ENCODE data around the gene WWC2.

- no peak for TF ChIP-seq REPIN1 (tag by site-specific recombination; IDR thresholded peaks at IDR 0.05; ENCODE audit: low read depth)
- TF ChIP-seq, protein P1, sequence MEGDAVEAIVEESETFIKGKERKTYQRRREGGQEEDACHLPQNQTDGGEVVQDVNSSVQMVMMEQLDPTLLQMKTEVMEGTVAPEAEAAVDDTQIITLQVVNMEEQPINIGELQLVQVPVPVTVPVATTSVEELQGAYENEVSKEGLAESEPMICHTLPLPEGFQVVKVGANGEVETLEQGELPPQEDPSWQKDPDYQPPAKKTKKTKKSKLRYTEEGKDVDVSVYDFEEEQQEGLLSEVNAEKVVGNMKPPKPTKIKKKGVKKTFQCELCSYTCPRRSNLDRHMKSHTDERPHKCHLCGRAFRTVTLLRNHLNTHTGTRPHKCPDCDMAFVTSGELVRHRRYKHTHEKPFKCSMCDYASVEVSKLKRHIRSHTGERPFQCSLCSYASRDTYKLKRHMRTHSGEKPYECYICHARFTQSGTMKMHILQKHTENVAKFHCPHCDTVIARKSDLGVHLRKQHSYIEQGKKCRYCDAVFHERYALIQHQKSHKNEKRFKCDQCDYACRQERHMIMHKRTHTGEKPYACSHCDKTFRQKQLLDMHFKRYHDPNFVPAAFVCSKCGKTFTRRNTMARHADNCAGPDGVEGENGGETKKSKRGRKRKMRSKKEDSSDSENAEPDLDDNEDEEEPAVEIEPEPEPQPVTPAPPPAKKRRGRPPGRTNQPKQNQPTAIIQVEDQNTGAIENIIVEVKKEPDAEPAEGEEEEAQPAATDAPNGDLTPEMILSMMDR (tag by site-specific recombination; IDR thresholded peaks at IDR 0.05) = no peak
- TF ChIP-seq ZNF335 (tag by site-specific recombination; conservative IDR thresholded peaks at IDR 0.05) = no peak
- no peak for TF ChIP-seq ZNF274 (IDR thresholded peaks at IDR 0.05; ENCODE audit: low read length)
- TF ChIP-seq ZNF274 (tag by site-specific recombination; IDR thresholded peaks at IDR 0.05; ENCODE audit: borderline replicate concordance) = no peak
- TF ChIP-seq ZNF324 (tag by site-specific recombination; IDR thresholded peaks at IDR 0.05) = no peak
- TF ChIP-seq ZNF585B (tag by site-specific recombination; IDR thresholded peaks at IDR 0.05) = no peak
- TF ChIP-seq, protein P2, sequence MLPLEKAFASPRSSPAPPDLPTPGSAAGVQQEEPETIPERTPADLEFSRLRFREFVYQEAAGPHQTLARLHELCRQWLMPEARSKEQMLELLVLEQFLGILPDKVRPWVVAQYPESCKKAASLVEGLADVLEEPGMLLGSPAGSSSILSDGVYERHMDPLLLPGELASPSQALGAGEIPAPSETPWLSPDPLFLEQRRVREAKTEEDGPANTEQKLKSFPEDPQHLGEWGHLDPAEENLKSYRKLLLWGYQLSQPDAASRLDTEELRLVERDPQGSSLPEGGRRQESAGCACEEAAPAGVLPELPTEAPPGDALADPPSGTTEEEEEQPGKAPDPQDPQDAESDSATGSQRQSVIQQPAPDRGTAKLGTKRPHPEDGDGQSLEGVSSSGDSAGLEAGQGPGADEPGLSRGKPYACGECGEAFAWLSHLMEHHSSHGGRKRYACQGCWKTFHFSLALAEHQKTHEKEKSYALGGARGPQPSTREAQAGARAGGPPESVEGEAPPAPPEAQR (tag by site-specific recombination; IDR thresholded peaks at IDR 0.05) = no peak
- TF ChIP-seq TCF7L2 (IDR thresholded peaks at IDR 0.05; ENCODE audit: borderline replicate concordance, low read depth, low read length) = no peak
These were observed 37.8 kb downstream of the WWC2 start for GRCh38 chr4:183136855-183137254.
